ENCODE data around the gene TCF3.

DNA sequence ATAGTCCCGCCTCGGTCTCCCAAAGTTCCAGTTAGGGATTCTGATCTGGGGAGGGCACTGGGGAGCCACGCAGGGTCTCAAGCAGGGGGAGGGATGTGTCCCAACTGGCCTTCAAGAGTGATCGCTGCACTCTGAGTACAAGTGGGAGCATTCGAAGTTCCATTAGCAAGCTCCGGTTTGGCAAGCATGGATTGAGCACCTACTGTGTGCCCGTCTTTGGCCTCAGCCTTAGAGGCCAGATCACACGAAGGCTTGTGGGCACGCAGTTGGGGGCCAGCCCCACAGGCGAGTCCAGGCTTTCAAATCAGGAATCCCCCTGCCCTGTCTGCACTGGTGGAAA, 32.1 kb upstream of the TCF3 start:
- TF ChIP-seq, protein P1, sequence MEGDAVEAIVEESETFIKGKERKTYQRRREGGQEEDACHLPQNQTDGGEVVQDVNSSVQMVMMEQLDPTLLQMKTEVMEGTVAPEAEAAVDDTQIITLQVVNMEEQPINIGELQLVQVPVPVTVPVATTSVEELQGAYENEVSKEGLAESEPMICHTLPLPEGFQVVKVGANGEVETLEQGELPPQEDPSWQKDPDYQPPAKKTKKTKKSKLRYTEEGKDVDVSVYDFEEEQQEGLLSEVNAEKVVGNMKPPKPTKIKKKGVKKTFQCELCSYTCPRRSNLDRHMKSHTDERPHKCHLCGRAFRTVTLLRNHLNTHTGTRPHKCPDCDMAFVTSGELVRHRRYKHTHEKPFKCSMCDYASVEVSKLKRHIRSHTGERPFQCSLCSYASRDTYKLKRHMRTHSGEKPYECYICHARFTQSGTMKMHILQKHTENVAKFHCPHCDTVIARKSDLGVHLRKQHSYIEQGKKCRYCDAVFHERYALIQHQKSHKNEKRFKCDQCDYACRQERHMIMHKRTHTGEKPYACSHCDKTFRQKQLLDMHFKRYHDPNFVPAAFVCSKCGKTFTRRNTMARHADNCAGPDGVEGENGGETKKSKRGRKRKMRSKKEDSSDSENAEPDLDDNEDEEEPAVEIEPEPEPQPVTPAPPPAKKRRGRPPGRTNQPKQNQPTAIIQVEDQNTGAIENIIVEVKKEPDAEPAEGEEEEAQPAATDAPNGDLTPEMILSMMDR (IDR thresholded peaks at IDR 0.05): no peak
- no peak for TF ChIP-seq POLR2A (IDR thresholded peaks at IDR 0.05)
